ENCODE results near the gene GBGT1. TPM values are rescaled to one million over a fixed set of nuclear protein-coding genes. Genes with fewer than 3 reads are reported as not detected.

The GBGT1 gene
- total RNA-seq, 1 donor = 4.7 TPM

DNA sequence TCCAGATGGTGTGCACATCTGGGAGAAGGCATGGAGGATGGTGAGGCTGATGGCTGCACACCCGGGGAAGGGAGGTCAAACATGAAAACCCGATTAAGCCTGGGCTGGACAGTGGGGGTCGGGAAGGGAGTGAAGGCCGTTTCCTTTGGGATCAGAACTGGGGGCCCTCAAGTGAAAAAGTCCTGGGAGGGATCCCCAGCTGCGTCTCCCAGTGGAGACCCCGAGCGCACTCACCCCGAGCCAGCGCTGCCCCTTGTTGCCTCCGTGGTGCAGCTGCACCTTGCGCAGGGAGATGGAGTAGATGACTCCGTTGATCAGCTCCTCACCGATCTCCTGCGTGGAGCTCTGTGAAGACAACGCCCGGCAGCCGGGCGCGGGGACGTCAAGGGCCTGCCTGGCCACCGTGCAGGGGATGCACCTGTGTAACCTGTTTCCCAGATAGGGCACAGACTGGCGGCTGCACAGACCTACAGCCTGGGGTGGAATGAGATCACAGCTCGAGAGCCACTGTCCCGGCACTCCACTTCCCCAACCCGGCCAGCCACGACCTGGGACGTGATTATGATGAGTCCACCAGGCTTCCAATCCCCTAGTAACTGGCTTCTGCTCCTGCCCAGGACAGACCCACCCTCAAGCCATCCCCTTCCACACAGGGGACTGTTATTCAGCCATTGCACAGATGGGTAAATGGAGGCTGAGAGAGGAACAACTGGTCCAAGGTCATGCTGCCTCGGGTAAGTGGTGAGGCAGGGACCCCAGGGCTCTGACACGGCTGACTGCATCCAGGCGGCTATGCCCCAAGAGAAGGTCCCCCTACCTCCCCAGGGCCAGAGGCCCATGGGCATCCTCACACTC lies 51.7 kb downstream of the GBGT1 start:
- no peak for DNase-seq (ENCODE audit: low read depth)
- TF ChIP-seq CTCF (IDR thresholded peaks at IDR 0.05; ENCODE audit: insufficient read depth, low read depth, low read length) = no peak
- no peak overlapping the region for H3K4me3 ChIP-seq (ENCODE audit: low read depth, low read length)

GRCh38 chr9:133109931-133110650 lies 53.6 kb downstream of the GBGT1 start:
- no peak for TF ChIP-seq CTCF (IDR thresholded peaks at IDR 0.05; ENCODE audit: insufficient read depth, low read depth, low read length)
- DNase-seq (ENCODE audit: low read depth) = no peak
- H3K4me3 ChIP-seq (ENCODE audit: low read depth, low read length) = no peak overlapping the region

GRCh38 chr9:133108794-133109641 lies 54.7 kb downstream of the GBGT1 start:
- DNase-seq (ENCODE audit: low read depth) = no peak
- no peak for TF ChIP-seq CTCF (IDR thresholded peaks at IDR 0.05; ENCODE audit: insufficient read depth, low read depth, low read length)
- no peak overlapping the region for H3K4me3 ChIP-seq (ENCODE audit: low read depth, low read length)

DNA sequence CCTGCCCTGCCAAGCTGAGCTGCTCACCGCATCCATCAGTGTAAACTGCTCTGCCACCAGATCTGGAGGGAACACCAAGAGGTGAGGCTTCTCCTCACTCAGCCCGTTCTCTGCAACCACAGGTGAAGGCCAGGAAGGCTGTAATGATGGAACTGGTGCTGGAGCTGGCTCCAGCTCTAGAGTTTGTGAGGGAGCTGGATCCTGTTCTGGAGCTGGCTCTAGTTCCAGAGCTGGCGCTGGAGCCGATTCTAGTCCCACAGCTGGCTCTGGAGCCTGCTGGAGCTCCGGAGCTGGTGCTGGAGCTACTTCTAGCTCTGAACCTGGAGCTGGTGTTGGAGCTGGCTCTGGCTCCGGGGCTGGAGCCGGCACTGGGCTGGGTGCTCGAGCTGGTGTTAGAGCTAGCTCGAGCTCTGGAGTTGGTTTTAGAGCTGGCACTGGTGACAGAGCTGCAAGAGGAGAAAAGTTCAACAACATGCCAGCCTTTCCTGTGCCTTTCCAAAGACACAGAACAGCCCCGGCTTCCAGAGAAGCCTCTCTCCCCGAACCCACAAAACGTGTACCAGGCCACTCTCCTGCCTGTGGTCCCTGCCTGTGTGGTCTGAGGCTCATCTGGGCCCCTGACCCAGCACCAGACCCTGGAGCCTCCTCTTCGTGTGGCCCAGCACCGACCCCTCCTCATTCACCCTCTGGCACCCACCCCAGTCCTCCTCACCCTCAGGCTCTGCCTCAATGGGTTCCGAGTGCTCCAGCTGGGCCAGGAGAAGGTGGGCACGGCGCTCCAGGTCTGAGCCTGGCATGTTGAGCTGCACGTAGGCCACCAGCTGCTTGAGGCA lies 55.5 kb downstream of the GBGT1 start:
- H3K4me3 ChIP-seq (ENCODE audit: low read depth, low read length) = no peak overlapping the region
- DNase-seq (ENCODE audit: low read depth) = no peak
- TF ChIP-seq CTCF (IDR thresholded peaks at IDR 0.05; ENCODE audit: insufficient read depth, low read depth, low read length) = no peak

DNA sequence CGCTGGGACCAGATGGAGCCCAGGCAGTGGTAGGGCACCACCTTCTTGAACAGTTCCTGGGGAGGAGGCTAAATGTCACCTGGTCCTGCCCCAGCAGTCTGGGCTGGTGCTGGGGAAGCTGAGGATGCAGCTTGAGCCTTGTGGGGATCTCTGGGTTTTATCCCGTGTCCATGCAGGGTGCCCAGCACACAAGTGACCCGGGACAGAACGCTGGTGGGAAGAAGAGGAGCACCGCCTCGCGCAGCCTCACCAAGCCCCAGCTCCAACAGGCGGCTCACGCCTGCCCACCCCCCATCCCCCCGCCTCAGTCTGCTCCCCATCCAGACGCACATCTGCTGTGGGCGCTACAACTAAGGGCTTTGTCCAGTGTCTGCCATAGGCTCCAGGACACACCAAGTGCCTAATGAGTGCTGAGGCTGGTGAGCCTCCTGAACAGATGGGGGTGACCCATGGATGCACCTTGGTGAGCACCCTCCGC lies 56.4 kb downstream of the GBGT1 start:
- no peak for DNase-seq (ENCODE audit: low read depth)
- H3K4me3 ChIP-seq (ENCODE audit: low read depth, low read length) = no peak overlapping the region
- TF ChIP-seq CTCF (IDR thresholded peaks at IDR 0.05; ENCODE audit: insufficient read depth, low read depth, low read length) = no peak

All from fibroblast of villous mesenchyme (primary cell).